Adrenal gland (tissue), 5 donors: ENCODE measurements around the gene UPK1B.

Experiments used
- POLR2A ChIP-seq, 2 donors: fragments of 450-650 bp; IDR thresholded peaks; one replicate each; pipeline ENCODE4 v1.6.1; 2017; ENCODE audit warnings: antibody characterized with exemption in 2 of 2, mild to moderate bottlenecking in 2 of 2, moderate library complexity in 1 of 2
- TF ChIP-seq, protein P1 (sequence below), 6 experiments: fragments of 450-650 bp in 4 of 6; fragments of 200-600 bp in 2 of 6; sonication (generic) in 1 of 6; IDR thresholded peaks; 1 replicate in 5 of 6; 2 replicates in 1 of 6; pipeline versions ENCODE4 v1.5.1 to v1.8.0; 2016 to 2021; ENCODE audit warnings: antibody characterized with exemption in 6 of 6, mild to moderate bottlenecking in 2 of 6, moderate library complexity in 1 of 6
- donor health status: DM: no; HTN: no; CAD: no.

DNA sequence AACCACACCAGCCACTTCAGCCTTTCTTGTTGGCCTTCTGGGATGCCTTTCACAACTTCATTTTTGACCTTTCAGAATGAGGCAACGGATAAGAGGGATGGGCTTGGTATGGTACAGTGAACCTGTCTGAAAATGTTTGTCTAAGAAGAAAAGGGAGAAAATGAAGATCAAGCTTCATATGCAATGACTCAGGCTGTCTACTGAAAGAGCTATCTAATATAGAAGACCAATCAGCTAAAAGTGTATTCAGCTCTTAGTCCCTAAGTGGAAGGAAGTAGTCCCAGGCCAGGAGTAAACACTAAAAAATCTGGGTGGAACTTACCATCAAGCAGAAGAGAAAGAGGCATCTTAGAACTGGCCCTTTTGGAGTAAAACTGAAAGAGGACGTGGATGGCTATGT, 12.2 kb upstream of the UPK1B start:
- TF ChIP-seq, protein P1, sequence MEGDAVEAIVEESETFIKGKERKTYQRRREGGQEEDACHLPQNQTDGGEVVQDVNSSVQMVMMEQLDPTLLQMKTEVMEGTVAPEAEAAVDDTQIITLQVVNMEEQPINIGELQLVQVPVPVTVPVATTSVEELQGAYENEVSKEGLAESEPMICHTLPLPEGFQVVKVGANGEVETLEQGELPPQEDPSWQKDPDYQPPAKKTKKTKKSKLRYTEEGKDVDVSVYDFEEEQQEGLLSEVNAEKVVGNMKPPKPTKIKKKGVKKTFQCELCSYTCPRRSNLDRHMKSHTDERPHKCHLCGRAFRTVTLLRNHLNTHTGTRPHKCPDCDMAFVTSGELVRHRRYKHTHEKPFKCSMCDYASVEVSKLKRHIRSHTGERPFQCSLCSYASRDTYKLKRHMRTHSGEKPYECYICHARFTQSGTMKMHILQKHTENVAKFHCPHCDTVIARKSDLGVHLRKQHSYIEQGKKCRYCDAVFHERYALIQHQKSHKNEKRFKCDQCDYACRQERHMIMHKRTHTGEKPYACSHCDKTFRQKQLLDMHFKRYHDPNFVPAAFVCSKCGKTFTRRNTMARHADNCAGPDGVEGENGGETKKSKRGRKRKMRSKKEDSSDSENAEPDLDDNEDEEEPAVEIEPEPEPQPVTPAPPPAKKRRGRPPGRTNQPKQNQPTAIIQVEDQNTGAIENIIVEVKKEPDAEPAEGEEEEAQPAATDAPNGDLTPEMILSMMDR (IDR thresholded peaks at IDR 0.05) = no peak
- TF ChIP-seq POLR2A (IDR thresholded peaks at IDR 0.05) = no peak
